Measurements from ENCODE around the gene DUS4L.

DUS4L gene

DNA sequence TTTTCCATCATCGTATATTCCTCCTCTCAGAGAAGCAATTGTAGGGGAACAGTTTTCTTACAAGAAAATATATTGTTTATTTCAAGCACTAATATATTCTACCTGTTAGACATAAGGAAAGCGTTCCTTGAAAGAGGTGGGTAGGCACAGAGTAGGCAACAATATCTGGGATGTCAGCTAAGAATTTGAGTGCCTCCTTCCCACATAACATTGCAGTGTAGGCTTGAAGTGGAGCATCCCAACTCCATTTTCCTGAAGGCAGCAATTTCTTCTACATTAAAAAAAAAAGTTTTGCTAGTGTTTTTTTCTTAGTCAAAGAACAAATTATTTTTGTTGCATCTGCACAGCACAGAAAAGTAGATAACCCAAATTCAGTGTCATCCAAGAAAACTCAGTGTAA is 37.0 kb downstream of the DUS4L start:
- DNase-seq = no peak
- no peaks in the 10 kb centered on the region for H3K27me3 ChIP-seq (replicated peaks)
- H3K4me3 ChIP-seq (ENCODE audit: low read depth, low read length) = no peak overlapping the region
- H3K36me3 ChIP-seq (replicated peaks) = peaks cover 15% of the 10 kb centered on the region
- TF ChIP-seq, protein P1, sequence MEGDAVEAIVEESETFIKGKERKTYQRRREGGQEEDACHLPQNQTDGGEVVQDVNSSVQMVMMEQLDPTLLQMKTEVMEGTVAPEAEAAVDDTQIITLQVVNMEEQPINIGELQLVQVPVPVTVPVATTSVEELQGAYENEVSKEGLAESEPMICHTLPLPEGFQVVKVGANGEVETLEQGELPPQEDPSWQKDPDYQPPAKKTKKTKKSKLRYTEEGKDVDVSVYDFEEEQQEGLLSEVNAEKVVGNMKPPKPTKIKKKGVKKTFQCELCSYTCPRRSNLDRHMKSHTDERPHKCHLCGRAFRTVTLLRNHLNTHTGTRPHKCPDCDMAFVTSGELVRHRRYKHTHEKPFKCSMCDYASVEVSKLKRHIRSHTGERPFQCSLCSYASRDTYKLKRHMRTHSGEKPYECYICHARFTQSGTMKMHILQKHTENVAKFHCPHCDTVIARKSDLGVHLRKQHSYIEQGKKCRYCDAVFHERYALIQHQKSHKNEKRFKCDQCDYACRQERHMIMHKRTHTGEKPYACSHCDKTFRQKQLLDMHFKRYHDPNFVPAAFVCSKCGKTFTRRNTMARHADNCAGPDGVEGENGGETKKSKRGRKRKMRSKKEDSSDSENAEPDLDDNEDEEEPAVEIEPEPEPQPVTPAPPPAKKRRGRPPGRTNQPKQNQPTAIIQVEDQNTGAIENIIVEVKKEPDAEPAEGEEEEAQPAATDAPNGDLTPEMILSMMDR (IDR thresholded peaks at IDR 0.05; ENCODE audit: low read depth, low read length, missing control alignments) = no peak
- H3K27ac ChIP-seq = no peak overlapping the region
- in situ Hi-C loops (cut with HindIII; ENCODE audit: low pct_ligation_motif_present, low sequenced_read_pairs) = no loop called here

DNA sequence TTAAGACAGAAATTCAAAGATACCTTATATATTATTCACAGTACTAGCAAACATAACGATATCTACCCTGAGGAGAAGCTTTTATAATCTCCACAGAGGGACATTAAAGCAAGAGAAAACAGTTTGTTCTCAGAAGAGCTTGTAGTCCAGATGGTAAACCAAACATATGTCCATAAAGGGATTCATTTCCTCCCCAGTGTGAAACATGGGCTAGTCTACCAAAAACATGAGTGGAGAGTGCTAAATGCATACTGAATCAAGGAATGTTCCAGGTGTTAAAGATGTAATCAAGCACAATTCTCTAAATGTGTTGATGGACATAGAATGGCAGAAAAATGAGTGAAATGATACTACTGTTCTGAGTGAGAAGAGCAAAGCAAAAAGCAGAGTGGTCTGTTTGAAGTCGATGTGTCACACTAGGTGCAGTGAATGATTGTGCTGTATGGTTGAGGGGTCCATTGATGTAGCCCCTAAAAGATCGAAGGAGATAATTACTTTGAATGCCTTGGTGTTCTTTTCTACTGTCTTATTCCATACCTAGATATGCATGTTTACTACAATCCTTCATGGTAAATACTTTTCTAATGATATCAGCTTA is 41.5 kb downstream of the DUS4L start:
- Histone ChIP-seq H3K27me3 (replicated peaks) (no peaks in the 10 kb centered on the region), H3K27ac (no peak overlapping the region), H3K4me3 (ENCODE audit: low read depth, low read length) (no peak overlapping the region), H3K36me3 (replicated peaks) (peaks cover 14% of the 10 kb centered on the region)
- no peak for DNase-seq
- TF ChIP-seq, protein P1 (IDR thresholded peaks at IDR 0.05; ENCODE audit: low read depth, low read length, missing control alignments) = no peak
- in situ Hi-C loops (cut with HindIII; ENCODE audit: low pct_ligation_motif_present, low sequenced_read_pairs) = no loop called here

DNA sequence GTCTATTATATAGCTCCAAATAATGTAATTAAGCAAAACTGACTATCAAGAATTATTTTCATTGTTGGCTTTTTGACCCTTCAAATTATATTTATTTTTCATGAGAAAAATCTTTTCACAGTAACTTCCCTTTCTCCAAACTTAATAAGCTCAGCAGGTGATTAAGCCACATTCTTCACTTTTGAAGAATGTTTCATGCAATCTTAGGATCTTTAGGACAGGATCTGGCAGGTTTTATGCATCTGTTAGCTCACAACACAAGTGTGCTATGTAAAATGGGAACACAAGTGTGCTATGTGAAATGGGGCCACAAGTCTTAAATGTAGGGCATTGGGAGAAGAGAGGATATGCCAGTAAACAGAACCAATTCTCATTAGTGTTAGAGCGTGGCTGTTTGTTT is 42.5 kb downstream of the DUS4L start:
- in situ Hi-C loops (cut with HindIII; ENCODE audit: low pct_ligation_motif_present, low sequenced_read_pairs) = no loop called here
- no peak overlapping the region for H3K27ac ChIP-seq
- H3K36me3 ChIP-seq (replicated peaks) = peaks cover 7% of the 10 kb centered on the region
- DNase-seq = no peak
- no peaks in the 10 kb centered on the region for H3K27me3 ChIP-seq (replicated peaks)
- TF ChIP-seq, protein P1 (IDR thresholded peaks at IDR 0.05; ENCODE audit: low read depth, low read length, missing control alignments) = no peak
- no peak overlapping the region for H3K4me3 ChIP-seq (ENCODE audit: low read depth, low read length)

DNA sequence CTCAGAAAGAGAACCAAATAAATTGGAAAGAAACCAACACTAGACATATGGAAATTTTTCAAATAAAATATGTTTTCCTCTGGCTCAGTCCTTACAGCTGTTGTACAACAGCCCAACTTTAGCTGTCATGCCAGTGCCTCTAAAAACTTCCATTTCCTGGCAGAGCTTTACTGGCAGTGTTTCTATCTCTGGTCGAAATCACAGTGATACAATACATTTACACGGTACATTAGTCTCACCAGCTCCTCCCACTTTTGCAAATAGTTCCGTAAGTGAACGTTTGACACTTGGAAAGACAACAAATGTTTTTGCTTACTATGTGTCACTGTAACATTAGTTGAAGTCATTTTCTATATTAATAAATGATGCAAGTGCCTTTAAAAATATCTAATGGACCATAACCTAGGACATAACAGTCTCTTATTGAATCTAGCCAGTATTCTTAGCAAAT is 46.1 kb downstream of the DUS4L start:
- TF ChIP-seq, protein P1 (IDR thresholded peaks at IDR 0.05; ENCODE audit: low read depth, low read length, missing control alignments) = no peak
- DNase-seq = no peak
- Histone ChIP-seq H3K4me3 (ENCODE audit: low read depth, low read length) (no peak overlapping the region), H3K36me3 (replicated peaks) (peaks cover 5% of the 10 kb centered on the region), H3K27ac (no peak overlapping the region), H3K27me3 (replicated peaks) (no peaks in the 10 kb centered on the region)
- in situ Hi-C loops (cut with HindIII; ENCODE audit: low pct_ligation_motif_present, low sequenced_read_pairs) = no loop called here

- Histone ChIP-seq H3K27me3 (replicated peaks) (no peaks in the 10 kb centered on the region), H3K27ac (no peak overlapping the region), H3K36me3 (replicated peaks) (peaks cover 10% of the 10 kb centered on the region), H3K4me3 (ENCODE audit: low read depth, low read length) (no peak overlapping the region)
- TF ChIP-seq, protein P1 (IDR thresholded peaks at IDR 0.05; ENCODE audit: low read depth, low read length, missing control alignments) = no peak
- in situ Hi-C loops (cut with HindIII; ENCODE audit: low pct_ligation_motif_present, low sequenced_read_pairs) = no loop called here
- no peak for DNase-seq
Observed at GRCh38 chr7:107610323-107610722, 46.6 kb downstream of the DUS4L start.

DNA sequence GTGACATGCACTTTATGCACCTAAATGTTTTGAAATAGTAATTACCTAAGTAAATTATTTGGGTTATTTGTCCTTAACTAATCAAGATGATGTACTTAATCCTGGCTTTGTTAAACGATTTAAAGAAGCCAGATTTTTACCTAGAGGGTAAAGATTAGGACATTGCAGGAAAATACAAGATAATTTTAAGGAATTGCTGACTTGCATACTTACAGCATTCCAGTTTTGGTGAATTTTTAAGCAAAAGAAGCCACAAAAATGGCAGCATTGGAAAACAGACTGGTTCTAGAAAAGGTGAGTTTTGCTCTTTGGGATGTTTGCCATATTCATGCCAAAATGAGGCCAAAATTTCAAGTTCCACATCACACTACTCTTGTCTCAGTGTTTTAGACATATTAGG is 49.7 kb downstream of the DUS4L start:
- in situ Hi-C loops (cut with HindIII; ENCODE audit: low pct_ligation_motif_present, low sequenced_read_pairs) = no loop called here
- TF ChIP-seq, protein P1 (IDR thresholded peaks at IDR 0.05; ENCODE audit: low read depth, low read length, missing control alignments) = no peak
- DNase-seq = no peak

More for the DNA sequence above, 49.7 kb downstream of the DUS4L start:
- no peak overlapping the region for H3K27ac ChIP-seq
- no peak overlapping the region for H3K4me3 ChIP-seq (ENCODE audit: low read depth, low read length)
- H3K36me3 ChIP-seq (replicated peaks) = peaks cover 10% of the 10 kb centered on the region
- no peaks in the 10 kb centered on the region for H3K27me3 ChIP-seq (replicated peaks)
